ENCODE results near the gene ARMC3.
"Not testable (repeated sequence)": the region's sequence is repeated elsewhere in the genome, so short reads cannot be mapped to it uniquely, and the experiment has no call there.

The ARMC3 gene

GRCh38 chr10:23070092-23070912 is 142.4 kb downstream of the ARMC3 start:
- not testable (repeated sequence) for FAIRE-seq; DNase-seq (ENCODE audit: insufficient read length, low spot score)

DNA sequence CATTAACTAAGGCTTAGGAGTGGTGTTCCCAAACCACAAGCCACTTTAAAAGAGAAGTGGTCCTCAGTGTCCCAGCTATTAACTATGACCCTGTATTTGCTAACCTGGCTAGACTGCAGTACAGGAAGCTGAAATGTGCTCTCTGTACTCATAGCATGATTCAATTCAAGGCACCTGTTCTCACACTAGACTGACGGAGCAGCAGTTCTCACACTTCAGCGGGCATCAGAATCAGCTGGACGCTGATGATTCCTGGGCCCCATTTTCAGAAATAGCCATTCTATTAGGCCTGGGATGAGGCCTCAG is 143.0 kb downstream of the ARMC3 start:
- FAIRE-seq: no peak
- DNase-seq (ENCODE audit: insufficient read length, low spot score): no peak

GRCh38 chr10:23072593-23072992 is 144.7 kb downstream of the ARMC3 start:
- FAIRE-seq: not testable (repeated sequence)

GRCh38 chr10:23073527-23073926 is 145.7 kb downstream of the ARMC3 start:
- no peak for FAIRE-seq

More at GRCh38 chr10:23072593-23072992, 144.7 kb downstream of the ARMC3 start:
- not testable (repeated sequence) for DNase-seq (ENCODE audit: insufficient read length, low spot score)

DNA sequence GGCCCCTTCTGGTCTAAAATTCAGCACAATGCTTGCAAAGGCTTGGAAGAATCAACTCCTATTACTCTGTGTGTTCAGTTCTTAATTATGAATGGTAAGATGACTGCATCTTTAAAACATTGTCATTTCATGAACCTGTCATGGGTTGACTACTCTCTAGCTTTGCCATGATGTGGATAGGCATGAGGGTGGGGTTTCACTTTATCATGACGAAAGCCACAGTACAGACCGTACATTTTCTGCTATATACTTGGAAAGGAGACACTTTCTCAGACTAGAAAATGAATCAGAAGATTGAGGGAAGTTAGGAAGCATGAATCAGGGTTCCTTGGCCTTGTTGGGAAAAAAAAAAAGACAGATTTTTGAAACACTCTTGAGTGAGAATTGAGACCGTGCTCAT is 147.8 kb downstream of the ARMC3 start:
- no peak for DNase-seq (ENCODE audit: insufficient read length, low spot score)
- FAIRE-seq: no peak

More at GRCh38 chr10:23073527-23073926, 145.7 kb downstream of the ARMC3 start:
- no peak for DNase-seq (ENCODE audit: insufficient read length, low spot score)

DNA sequence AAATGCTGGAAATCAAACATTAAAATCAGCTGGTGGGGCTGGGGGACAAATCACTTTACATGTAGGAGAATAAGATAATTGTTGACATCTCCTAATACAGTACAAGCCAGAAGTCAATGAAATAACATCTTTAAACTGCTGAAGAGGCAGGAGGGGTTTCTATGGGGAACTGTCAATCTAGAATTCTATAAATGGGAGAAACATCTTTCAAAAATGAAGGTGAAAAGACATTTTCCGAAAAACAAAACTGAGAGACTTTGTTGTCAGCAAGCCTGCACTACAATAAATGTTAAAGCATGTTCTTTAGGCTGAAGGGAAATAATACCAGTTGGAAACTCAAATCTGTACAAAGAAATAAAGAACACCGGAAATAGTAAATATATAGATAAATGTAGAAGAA is 150.3 kb downstream of the ARMC3 start:
- FAIRE-seq (no peak), DNase-seq (ENCODE audit: insufficient read length, low spot score) (no peak)

DNA sequence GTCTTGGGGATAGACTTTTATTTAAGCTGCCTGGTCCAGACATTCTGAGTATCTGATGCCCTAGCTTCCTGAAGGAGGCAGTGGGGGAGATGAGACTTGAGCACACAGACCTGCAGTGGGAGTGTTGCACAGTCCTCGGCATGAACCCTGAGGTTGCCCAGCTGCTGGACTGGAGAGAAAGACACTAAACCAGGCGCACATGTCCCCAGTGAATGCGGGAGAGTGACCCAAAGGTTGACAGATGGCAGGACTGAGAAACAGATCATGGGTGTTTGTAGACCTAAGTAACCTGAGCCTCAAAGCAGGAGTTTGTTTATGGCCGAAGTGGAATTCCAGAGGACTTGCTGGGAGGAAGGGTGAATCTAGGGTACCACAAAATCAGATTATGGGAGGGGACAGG is 151.8 kb downstream of the ARMC3 start:
- FAIRE-seq (no peak), DNase-seq (ENCODE audit: insufficient read length, low spot score) (no peak)

- DNase-seq (ENCODE audit: insufficient read length, low spot score) (no peak), FAIRE-seq (no peak)
These were observed 152.4 kb downstream of the ARMC3 start for GRCh38 chr10:23080262-23080661.

- DNase-seq (ENCODE audit: insufficient read length, low spot score) (no peak), FAIRE-seq (no peak)
These were observed 153.4 kb downstream of the ARMC3 start for GRCh38 chr10:23081221-23081750.

GRCh38 chr10:23081891-23082290 is 154.0 kb downstream of the ARMC3 start:
- no peak for DNase-seq (ENCODE audit: insufficient read length, low spot score)
- FAIRE-seq: no peak
